GM19438 (cell line): Measurements from ENCODE around the gene VIPR2.
"Not testable (repeated sequence)": the region's sequence is repeated elsewhere in the genome, so short reads cannot be mapped to it uniquely, and the experiment has no call there.

Source experiments
- ATAC-seq: cut with Tn5 transposase; IDR thresholded peaks from one replicate; pipeline ENCODE4 v1.9.1; 2021; ENCODE audit warnings: low read depth; ENCODE audit not compliant: unreplicated experiment

Gene VIPR2

GRCh38 chr7:159000070-159000469, 144.6 kb downstream of the VIPR2 start:
- ATAC-seq, result no peak

DNA sequence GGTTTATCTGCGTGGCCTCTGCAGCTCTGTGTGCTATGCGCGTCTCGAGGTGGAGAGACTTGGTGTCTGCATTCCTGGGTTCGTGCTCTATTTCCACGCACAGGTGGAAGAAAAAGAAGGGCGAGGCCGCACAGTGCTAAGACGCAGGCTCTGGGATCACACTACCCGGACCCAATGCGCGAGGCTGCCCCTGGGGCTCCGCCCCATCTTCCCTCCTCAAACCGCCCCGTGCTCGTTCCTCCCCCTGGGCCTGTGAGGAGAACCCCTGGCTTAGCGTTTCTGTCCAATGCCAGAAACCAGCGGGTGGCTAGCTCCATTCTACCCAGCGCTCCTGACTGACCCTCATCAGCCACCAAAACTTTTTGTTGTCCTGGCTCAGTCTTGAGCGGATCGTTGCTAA, 145.2 kb downstream of the VIPR2 start:
- ATAC-seq, result no peak

GRCh38 chr7:158998261-158998660, 146.4 kb downstream of the VIPR2 start:
- not testable (repeated sequence) for ATAC-seq

DNA sequence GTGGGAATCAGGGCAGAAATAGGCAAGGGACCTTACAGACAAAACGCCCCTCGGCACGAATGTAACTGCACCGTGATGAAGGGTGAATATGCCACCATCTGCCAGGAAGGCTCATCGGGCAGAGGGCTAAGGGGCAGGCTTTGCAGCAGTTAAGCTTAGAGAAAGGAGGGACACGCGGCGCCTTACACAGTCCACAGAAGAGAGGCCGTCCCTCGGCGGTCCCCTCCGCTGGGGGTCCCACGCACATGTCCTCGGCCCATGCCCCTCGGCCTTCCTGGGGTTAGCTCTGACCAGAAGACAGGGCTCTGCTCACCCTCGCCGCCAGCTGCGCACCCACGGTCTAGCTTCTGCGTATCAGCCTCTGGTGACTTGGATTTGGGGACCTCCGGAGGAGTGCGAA, 147.2 kb downstream of the VIPR2 start:
- ATAC-seq, result no peak

DNA sequence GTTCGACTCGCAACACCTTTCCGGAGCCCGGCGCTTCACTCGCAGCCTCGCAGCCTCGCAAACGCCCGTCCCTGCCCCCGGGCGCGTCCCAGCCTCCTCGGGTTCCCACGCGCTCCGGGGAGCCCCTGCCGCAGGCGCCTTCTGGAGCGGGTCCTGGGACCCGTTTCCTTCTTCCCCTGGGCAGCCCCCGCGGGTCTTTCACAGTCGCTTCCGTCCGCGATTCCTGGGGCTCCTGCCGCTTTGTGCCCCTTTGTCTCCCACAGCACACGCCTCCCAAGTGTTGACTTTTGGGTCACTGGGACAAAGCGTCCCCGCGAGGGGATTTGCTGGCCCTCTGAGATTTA, 147.6 kb downstream of the VIPR2 start:
- ATAC-seq, result no peak

GRCh38 chr7:158996214-158997109, 148.2 kb downstream of the VIPR2 start:
- no peak for ATAC-seq

GRCh38 chr7:158995514-158995913, 149.2 kb downstream of the VIPR2 start:
- no peak for ATAC-seq

DNA sequence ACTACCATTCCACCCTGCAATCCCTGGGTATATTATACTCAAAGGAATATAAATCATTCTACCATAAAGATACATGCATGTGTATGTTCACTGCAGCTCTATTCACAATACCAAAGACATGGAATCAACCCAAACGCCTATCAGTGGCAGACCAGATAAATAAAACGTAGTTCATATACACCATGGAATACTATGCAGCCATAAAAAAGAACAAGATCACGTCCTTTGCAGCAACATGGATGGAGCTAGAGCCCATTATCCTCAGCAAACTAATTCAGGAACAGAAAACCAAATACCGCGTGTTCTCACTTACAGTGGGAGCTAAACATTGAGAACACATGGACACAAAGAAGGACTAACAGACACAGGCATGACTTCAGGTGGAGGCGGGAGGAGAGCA, 150.0 kb downstream of the VIPR2 start:
- no peak for ATAC-seq

GRCh38 chr7:158993591-158993990, 151.1 kb downstream of the VIPR2 start:
- ATAC-seq, result no peak

DNA sequence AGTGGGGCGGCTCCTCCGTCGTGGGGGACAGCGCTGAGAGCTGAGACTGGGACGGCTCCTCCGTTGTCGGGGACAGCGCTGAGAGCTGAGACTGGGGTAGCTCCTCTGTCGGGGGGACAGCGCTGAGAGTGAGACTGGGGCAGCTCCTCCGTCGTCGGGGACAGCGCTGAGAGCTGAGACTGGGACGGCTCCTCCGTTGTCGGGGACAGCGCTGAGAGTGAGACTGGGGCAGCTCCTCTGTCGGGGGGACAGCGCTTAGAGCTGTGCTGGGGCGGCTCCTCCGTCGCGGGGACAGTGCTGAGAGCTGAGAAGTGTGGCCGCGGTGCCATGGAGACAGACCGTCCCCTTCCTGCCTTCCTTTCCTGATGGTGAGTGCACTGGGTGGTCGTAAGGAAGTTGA, 151.9 kb downstream of the VIPR2 start:
- no peak for ATAC-seq

DNA sequence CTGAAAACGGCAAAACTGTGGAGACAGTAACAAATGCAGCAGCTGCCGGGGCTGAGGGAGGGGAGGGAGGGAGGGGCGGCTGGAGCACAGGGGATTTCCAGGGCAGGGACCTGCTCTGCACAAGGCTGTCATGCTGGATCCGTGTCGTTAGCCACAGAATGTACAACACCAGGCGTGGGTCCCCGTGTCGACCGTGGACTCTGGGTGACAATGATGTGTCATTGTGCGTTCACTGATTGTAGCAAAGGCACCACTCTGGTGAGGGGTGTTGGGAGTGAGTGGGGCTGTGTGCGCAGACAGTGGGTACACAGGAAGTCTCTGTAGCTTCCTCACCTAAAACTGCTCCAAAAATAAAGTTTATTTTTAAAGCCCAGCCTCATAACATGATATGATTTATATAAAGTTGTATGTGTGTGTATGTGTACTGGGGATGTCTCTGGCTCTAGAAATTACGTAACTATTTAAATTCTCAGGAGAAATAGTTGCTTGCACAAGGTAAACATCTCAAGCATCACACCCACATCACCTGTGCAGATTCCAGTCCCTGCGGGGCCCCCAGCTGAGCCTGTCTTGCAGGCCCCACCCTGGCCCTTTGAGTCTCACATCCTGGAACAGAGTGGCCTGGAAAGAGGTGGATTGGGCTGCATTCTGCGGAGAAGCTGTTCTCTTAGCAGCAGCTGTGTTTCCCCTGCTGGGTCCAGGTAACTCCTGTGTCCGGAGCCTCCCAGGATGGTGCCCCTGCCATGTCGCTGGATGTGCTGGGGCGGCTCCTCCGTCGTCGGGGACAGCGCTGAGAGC, 152.6 kb downstream of the VIPR2 start:
- no peak for ATAC-seq

GRCh38 chr7:158988996-158989395, 155.7 kb downstream of the VIPR2 start:
- no peak for ATAC-seq

DNA sequence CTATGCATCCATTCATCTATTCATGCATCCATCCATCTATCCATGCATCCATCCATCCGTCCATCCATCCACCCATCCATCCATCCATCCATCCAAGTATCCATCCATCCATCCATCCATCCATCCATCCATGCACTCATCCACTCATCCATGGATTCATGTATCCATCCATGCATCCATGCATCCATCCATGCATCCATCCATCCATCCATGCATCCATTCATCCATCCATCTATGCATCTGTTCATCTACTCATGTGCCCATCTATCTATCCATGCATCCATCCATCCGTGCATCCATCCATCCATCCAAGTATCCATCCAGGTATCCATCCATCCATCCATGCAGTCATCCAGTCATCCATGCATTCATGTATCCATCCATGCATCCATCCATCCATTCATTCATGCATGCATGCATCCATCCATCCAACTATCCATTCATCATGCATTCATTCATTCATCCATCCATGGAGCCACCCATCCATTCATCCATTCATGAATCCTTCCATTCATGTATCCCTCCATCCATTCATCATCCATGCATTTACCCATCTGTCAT, 156.3 kb downstream of the VIPR2 start:
- no peak for ATAC-seq

DNA sequence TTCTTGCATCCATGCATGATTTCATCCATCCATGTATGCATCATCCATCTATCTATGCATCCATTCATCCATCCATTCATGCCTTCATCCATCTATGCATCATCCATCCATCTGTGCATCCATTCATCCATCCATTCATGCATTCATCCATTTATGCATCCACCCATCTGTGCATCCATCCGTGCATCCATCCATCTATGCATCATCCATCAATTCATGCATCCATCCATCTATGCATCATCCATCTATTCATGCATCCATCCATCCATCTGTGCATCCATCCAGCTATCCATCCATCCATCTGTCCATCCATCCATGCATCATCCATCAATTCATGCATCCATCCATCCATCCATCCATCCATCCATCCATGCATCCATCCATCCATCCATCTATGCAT, 157.0 kb downstream of the VIPR2 start:
- ATAC-seq, result no peak

GRCh38 chr7:158985583-158985982, 159.1 kb downstream of the VIPR2 start:
- no peak for ATAC-seq

- not testable (repeated sequence) for ATAC-seq
These were observed 160.7 kb downstream of the VIPR2 start for GRCh38 chr7:158984007-158984406.

DNA sequence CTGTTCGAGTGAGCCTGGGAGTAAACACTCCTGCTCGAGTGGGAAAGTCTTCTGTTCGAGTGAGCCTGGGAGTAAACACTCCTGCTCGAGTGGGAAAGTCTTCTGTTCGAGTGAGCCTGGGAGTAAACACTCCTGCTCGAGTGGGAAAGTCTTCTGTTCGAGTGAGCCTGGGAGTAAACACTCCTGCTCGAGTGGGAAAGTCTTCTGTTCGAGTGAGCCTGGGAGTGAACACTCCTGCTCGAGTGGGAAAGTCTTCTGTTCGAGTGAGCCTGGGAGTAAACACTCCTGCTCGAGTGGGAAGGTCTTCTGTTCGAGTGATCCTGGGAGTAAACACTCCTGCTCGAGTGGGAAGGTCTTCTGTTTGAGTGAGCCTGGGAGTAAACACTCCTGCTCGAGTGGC, 162.6 kb downstream of the VIPR2 start:
- ATAC-seq, result not testable (repeated sequence)

GRCh38 chr7:158979635-158980351, 164.9 kb downstream of the VIPR2 start:
- no peak for ATAC-seq

DNA sequence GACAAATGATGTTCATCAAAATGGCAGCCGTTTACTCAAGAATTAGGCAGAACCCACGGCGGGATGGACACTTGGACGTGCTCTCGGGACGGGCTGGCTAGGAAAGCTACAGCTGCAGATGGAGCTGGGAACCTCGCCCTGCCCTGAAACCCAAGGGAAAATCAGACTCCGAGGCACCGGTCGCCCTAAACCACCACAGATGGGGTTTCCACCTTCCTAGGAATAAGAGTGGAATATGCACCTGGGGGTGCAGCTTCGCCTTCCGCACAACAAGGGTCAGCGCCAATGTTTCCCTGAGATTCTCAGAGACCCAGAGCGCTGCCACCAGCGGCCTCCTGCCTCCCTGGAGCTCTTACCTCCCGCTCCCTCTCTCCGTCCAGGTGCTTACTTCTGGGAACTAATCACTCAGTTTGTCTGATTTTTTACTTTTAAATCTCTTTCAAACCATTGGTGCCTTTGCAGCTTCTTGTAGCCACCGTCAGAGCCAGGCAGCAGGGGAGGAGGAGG, 165.6 kb downstream of the VIPR2 start:
- ATAC-seq, result no peak
